ENCODE results near the gene INIP.

Gene INIP

GRCh38 chr9:112717661-112718331, at the start of gene INIP:
INIP (minus strand) TSS chr9:112718117; CDS start chr9:112716485, 1,632 bp downstream.
- DNase-seq, result peak; percentile 82 to 95

GRCh38 chr9:112765281-112765680, 47.4 kb upstream of the INIP start:
- no peak for DNase-seq

GRCh38 chr9:112764837-112765236, 46.9 kb upstream of the INIP start:
- no peak for DNase-seq

- no peak for DNase-seq
Measured at GRCh38 chr9:112764344-112764743, 46.4 kb upstream of the INIP start.

GRCh38 chr9:112762726-112763518, 45.0 kb upstream of the INIP start:
- no peak for DNase-seq

- DNase-seq, result no peak
Measured at GRCh38 chr9:112761912-112762655, 44.2 kb upstream of the INIP start.

- no peak for DNase-seq
Measured at GRCh38 chr9:112760821-112761220, 42.9 kb upstream of the INIP start.

- DNase-seq, result no peak
Measured at GRCh38 chr9:112757940-112758339, 40.0 kb upstream of the INIP start.

- no peak for DNase-seq
Measured at GRCh38 chr9:112757282-112757883, 39.5 kb upstream of the INIP start.

GRCh38 chr9:112755675-112756074, 37.8 kb upstream of the INIP start:
- no peak for DNase-seq

- no peak for DNase-seq
Measured at GRCh38 chr9:112755016-112755427, 37.1 kb upstream of the INIP start.

GRCh38 chr9:112754578-112754977, 36.7 kb upstream of the INIP start:
- no peak for DNase-seq

- DNase-seq, result no peak
Measured at GRCh38 chr9:112753725-112754124, 35.8 kb upstream of the INIP start.

- DNase-seq, result no peak
Measured at GRCh38 chr9:112752334-112753125, 34.6 kb upstream of the INIP start.

GRCh38 chr9:112751056-112751795, 33.3 kb upstream of the INIP start:
- DNase-seq, result peak in 1 of 2 donors; percentile 40

- DNase-seq, result no peak
Measured at GRCh38 chr9:112750764-112751055, 32.8 kb upstream of the INIP start.

- peak; percentile 43 to 64 for DNase-seq
Measured at GRCh38 chr9:112750016-112750763, 32.3 kb upstream of the INIP start, which contains the start of gene SNX30. SNX30 (plus strand) TSS chr9:112750760; CDS start chr9:112751002, 242 bp downstream.

GRCh38 chr9:112747094-112747493, 29.2 kb upstream of the INIP start:
- no peak for DNase-seq

- DNase-seq, result no peak
Measured at GRCh38 chr9:112744177-112744576, 26.3 kb upstream of the INIP start.

- DNase-seq, result no peak
Measured at GRCh38 chr9:112743216-112743836, 25.4 kb upstream of the INIP start.
